Mammary epithelial cell (primary cell): ENCODE data around the gene PCID2.

Experiments
- CTCF ChIP-seq, 2 donors: IDR thresholded peaks in 1 of 2; conservative IDR thresholded peaks in 1 of 2; 2 replicates each; pipeline ENCODE4 v1.5.1; 2011 to 2012; ENCODE audit warnings: inconsistent platforms in 2 of 2, low read length in 2 of 2, mild to moderate bottlenecking in 2 of 2, control low read depth in 1 of 2, low read depth in 1 of 2; ENCODE audit not compliant: insufficient read depth in 1 of 2; ENCODE audit errors: extremely low read depth in 1 of 2
- EZH2 ChIP-seq: IDR thresholded peaks from 2 replicates; pipeline ENCODE4 v1.6.1; 2012; ENCODE audit warnings: low read length, inconsistent platforms, borderline replicate concordance

- TF ChIP-seq EZH2 = no peak
- no peak for TF ChIP-seq CTCF (conservative IDR thresholded peaks at IDR 0.05 in 1 of 2, IDR thresholded peaks at IDR 0.05 in 1 of 2; ENCODE audit: extremely low read depth in 1 of 2, insufficient read depth in 1 of 2, low read depth in 1 of 2, low read length in 2 of 2)
These were observed 47.0 kb downstream of the PCID2 start for GRCh38 chr13:113161433-113161832.
